GM20431 (cell line): ENCODE data around the gene ECI1.
"Not testable (repeated sequence)": the region's sequence is repeated elsewhere in the genome, so short reads cannot be mapped to it uniquely, and the experiment has no call there.

Experiments used
- in situ Hi-C: fragments of 300-500 bp; cut with MseI, MboI; formaldehyde crosslinking; loops from one replicate; pipeline ENCODE4 v1.15.0; 2020; ENCODE audit warnings: low sequenced_read_pairs; ENCODE audit not compliant: unreplicated experiment

The ECI1 gene

DNA sequence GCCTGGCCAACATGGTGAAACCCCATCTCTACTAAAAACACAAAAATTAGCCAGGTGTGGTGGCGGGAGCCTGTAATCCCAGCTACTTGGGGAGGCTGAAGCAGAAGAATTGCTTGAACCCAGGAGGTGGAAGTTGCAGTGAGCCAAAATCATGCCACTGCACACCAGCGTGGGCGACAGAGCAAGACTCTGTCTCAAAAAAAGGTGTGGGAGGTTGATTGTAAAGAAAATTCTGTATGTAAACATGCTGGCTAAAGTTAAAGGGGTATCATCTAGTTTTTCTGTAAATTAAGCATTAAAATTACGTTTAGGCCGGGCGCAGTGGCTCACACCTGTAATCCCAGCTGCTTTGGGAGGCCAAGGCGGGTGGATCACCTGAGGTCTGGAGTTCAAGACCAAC, 7.1 kb upstream of the ECI1 start:
- in situ Hi-C loops = not testable (repeated sequence)

DNA sequence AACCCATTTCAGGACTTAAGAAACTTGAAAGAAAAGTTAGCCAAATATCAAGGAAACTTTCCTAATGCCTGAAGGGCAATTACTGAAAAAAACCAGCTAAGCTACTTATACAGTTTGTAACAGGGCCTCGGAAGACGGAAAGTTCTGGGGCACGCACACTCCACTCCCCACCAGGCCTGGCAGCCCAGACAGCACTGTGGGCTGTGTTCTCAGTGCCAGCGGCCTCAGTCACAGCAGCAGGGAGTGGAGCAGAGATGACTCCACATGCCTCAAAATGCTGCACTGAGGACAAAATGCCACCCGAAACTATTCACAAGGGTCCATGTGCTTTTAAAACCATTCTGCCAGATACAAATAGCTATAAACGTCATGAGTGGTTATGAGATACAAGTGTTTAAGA, 6.3 kb upstream of the ECI1 start:
- in situ Hi-C loops = no loop called here

DNA sequence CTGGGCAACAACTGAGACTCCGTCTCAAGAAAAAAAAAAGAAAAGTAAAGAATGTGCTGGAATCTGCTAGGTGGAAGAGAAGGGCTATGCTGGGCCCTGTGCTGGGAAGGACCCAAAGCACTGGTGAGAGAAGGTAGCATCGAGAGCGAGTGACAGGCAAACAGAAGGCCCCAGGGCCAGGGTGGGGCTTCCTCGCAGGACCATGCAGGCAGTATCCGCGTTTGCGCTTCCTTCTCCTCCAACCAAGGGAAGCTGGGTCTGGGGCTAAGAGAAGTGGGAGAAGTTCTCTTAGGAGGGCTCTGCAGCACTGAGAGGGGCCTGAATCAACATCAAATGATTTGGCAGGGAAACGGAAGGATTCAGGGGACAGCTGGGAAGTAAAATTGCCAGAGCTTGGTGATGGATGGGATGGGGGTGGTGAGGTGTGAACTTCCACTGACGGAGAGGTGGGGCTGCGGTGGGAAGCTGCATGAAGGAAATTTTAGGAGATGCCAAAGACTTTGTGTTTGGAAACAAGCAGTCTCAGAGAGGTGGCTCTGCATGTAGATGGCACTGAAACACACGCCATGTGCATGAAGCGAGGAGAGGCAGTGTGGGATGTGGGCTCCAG, 5.2 kb upstream of the ECI1 start:
- in situ Hi-C loops = no loop called here

DNA sequence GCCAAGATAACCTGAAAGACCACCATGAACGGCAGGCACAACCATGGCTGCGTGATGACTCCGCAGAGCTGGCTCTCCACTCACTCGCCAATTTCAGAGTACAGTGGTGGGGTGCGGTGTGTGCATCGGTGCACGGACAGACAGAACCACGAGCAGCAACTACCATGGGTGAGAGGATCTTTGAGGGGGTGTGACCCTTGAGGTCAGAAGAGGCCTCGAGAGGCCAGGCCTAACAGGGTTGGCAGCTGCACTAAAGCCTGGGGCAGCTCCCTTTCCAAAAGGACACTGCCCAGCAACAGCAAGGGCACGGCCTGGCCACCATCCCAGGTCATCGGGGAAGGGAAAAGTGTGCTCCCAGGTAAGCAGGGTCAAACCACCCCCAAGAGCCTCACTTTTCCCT, 1.9 kb upstream of the ECI1 start:
- in situ Hi-C loops = no loop called here

DNA sequence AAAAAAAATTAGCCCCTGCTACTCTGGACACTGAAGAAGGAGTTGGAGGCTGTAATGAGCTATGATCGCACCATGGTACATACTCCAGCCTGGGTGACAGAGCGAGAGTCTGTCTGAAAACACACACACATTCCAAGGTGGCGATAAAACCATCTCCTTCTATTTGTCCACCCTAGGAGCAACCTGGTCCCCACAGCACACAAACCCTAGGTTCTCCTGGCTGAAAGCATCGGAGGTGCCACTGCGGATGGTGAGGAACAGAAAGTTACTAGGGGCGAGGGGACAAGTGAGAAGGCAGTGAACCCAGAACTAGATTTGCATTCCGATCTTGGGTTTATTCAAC, 1.4 kb upstream of the ECI1 start:
- in situ Hi-C loops = no loop called here

DNA sequence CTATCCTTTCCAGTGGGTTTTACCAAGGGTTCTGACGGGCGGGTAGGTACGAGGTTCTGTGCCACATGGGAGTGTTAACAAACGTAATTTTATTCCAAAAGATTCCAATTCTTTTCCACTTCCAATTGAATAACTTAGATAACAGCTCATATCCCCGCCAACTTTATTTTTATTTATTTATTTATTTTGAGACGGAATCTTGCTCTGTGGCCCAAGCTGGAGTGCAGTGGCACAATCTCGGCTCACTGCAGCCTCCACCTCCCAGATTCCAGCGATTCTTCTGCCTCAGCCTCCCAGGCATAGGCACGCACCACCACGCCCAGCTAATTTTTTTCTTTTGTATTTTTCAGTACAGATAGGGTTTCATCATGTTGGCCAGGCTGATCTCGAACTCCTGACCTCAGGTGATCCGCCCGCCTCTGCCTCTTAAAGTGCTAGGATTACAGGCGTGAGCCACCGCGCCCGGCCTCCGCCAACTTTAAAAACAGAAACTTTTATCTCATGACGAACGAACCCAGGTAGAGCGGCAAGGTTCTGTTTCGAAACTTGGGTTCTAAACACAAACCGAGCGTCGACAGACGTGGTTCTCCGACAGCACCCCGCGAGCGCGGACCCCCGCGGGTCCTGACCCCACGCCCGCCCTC, 613 bp downstream of the ECI1 start:
- in situ Hi-C loops = no loop called here

DNA sequence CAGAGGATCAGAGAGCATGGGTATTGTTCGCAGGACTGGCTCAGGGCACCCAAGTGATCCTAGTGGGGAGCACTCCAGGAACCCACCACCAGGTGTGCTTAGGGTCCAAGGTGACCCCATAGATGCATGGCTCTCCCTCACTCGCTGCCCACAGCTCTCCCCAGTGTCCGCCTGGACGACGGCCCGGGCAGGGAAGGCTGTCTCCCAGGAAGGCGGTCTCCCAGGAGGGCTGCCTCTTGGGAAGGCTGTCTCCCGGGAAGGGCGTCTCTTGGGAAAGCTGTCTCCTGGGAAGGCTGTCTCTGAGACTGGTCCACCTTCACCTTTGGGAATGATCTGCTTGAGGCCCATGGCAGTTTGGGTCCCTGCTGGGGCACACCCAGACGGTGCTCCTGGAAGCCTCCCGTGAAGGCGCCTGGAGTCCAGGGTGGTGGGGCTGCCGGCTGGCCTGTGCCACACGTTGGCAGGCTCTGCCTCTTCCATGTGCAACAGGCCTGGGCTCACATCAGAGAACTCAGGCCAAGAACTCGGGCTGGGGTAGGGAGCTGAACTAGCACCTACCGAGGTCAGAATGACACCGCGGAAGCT, 5.0 kb downstream of the ECI1 start:
- in situ Hi-C loops = no loop called here

DNA sequence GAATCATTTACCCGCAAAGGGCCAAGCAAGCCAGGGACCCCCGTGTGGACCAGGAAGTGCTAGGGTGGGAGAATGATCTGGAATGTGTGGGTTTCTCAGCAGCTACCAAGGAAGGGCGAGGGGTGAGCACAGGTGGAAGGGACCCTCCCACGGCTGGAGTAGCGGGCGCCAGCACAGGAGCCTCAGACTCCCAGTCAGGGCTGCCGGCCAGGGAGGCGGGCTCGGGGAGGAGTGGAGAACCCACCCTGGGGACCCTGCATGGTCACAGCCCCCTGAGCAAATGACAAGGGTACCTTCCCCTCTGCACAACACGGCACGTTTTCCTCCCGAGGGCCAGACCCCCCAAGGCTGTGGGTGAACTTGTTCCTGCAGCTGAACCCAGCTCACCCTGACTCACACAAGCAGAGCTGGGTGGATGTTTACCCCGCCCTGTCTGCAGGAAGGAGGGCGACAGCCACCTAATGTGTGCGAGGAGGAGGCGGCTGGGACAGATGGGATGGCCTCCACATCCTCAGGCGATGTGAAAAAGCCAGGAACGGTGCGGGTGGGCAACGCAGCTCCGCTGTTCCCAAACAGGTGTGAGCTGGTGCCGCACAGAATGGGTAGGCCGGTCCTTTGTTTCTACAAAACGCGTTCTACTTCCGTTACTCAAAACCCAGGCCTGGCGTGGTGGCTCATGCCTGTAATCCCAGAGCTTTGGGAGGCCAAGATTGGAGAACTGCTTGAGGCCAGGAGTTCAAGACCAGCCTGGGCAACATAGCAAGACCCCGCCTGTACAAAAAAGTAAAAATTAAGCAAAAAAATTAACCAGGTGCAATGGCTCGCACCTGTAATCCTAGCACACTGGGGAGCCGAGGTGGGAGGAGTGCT, 6.2 kb downstream of the ECI1 start:
- in situ Hi-C loops = no loop called here

DNA sequence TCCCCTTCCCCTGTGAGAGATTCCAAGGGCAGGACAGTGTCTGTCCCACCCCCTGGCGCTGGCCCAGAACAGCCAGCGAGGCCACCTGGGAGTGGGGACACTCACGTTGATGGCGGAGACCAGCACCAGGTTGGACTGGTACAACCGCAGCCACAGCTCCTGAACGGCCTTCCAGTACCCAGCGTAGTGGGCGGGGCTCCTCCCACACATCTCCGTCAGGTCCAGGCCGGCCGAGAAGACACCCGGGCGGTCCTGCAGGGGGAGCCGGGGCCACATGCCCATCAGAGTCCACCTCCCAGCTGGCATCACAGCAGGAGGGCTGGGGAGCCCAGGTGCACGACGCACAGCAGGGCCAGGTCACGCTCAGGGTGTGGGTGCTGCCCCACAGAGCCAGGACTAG, 7.1 kb downstream of the ECI1 start:
- in situ Hi-C loops = no loop called here

DNA sequence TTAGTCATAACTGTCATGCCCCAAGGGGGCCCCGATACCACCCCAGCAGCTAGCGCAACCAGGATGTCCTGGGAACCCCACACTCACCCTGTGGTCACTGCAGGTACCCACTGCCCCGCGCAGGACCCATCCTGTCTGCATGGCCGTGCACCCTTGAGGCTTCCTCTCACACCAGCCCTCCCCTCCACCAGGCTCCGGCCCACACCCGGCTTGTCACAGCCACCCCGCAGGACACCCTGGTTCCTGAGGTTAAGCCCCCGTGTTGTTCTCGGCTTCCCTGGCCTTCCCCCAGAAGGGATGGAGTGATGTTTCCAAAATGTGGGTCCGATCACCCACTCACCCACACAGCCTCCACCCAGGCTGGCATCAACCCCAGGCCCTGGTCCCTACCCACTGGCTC, 7.6 kb downstream of the ECI1 start:
- in situ Hi-C loops = no loop called here

DNA sequence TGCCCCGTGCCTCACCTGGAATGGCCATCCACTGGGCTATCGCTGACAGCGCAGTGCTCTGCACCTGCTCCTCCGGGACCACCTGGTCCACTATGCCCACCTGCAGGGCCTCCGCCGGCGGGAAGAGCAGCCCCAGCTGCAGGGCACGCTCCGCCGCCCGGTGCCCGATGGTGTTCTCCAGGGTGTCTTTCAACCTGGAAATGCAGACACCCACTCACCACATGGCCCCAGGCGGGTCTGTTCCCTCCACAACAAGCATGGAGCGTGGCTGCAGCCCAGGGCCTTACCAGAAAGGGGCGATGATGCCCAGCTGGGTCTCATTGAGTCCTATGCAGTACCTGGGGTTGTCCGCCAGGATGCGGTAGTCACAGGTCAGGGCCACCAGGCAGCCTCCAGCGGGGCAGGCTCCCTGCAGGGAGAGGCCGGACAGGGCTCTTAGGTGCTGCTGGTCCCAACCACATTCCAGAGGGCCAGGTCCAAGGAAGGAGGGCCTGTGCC, 8.3 kb downstream of the ECI1 start:
- in situ Hi-C loops = no loop called here

DNA sequence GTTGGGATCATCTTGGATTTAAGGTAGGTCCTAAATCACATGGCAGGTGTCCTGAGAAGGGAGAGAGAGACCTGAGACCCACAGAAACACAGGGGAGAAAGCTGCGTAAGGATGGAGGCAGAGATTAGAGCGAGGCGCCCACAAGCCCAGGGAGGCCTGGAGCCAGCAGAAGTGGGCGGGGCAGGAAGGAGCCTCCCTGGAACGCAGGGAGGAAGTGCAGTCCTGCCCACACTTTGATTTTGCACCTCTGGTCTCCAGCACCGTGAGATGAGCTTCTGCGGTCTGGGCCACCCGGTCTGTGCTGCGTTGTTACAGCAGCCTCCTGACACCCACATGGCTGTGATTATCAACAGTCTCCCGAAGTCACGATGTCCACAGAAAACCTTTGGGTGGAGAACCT, 8.8 kb downstream of the ECI1 start:
- in situ Hi-C loops = no loop called here

DNA sequence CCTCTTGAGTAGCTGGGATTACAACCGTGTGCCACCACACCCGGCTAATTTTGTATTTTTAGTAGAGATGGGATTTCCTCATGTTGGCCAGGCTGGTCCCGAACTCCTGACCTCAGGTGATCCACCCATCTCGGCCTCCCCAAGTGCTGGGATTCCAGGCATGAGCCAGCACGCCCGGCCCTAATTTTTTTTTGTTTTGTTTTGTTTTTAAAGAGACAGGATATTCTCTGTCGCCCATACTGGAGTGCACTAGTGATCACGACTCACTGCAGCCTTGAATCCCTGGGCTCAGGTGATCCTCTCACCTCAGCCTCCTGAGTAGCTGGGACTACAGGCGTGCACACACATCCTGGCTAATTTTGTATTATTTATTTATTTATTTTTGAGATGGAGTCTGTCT, 11.1 kb downstream of the ECI1 start:
- in situ Hi-C loops = not testable (repeated sequence)

DNA sequence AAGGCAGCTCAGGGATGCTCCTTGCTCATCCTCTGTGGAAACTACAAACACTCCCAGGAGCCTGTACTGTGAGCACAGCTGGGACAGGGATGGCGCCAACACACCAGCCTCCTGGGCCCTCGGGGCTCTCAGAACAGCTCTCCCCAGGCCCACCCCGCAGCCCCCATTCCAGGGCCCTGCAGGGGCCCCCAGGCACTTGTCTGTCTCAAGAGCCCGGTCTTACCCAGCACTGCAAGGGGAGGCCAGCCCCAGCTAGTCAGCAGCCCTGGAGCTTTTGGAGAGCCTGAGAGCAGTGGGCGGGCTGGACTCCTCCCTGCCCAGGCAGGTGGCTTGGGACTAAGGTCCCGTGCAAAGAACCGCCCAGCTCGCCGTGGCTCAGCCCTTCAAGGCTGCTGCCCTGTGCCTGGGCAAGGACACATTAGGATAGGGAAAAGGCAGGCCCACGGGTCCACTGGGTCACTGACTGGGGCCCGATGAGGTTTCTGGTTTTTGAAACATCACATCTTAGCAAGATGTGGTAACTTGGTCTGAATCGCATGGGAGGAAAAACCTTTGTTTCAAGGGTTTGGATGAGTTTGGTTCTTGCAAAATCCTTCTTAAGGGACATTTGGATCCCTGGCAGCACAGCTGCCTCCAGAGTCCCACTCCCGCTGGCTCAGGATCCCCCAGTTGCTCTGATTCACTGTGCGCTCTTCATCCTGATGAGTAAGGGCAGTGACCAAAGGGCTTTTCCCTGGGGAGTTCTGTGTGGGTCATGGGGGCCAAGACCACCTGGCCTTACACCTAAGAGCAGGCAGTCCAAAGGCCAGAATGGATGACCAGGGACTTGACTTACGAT, 12.3 kb downstream of the ECI1 start:
- in situ Hi-C loops = no loop called here

DNA sequence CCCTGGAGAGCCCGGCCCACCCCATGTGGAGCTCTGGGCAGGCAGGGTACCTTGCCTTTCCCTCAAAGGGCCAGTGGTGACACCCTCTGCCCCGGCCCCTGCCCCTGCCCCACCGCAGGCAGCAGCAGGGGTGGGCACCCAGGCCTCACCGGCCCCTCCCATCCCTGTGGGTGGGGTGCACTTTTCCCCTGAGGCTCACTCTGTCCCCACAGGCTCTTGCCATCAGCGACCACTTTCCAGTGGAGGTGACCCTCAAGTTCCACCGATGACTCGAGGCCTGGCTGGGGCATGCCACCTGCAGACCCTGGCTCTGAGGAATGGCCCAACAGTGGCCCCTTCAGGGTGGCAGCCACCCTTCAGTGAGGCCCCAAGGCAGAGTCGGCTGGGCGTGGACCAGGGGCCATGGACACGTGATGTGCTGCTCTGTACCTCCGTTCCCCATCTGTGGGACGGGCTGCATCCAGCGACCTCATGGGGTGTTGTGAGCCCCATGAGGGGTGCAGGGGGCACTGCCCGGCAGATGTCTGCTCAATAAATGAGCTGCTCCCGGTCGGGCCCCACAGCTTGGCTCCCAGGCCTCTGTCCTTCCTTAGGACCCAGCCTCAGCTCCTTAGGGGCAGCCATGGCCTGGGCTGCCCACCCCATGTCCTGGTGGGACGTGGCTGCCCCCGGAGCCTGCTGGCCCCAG, 13.1 kb downstream of the ECI1 start:
- in situ Hi-C loops = no loop called here

DNA sequence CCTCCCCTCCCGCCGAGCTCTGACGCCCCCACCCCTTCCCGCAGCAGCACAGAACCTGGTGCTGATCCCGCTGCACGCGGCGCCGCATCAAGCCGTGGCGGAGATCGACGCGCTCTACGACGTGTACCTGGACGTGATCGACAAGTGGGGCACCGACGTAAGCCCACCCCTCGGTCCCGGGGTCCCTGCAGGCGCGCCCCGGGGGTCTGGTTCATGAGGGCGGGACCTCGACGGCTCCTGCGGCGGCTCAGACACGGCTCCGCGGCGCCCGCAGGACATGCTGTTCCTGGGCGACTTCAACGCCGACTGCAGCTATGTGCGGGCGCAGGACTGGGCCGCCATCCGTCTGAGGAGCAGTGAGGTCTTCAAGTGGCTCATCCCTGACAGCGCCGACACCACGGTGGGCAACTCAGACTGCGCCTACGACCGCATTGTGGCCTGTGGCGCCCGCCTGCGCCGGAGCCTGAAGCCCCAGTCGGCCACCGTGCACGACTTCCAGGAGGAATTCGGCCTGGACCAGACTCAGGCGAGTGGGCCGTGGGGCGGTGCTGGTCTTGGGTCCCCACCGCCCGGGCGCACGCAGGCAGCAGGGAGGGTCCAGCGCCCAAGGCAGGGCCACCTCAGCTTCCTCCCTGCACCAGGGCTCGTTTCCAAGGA, 13.8 kb downstream of the ECI1 start:
- in situ Hi-C loops = no loop called here

DNA sequence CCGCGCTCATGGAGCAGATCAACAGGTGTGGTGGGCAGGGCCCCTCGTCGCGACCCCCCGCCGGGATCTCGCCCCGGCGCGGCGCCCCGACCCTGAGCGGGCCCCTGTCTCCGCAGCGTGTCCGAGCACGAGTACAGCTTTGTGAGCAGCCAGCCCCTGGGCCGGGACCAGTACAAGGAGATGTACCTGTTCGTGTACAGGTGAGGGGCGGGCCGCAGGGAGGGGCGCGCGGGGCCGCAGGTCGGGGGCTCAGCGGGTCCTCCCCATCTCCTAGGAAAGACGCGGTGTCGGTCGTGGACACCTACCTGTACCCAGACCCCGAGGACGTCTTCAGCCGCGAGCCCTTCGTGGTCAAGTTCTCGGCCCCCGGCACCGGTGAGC, 14.3 kb downstream of the ECI1 start:
- in situ Hi-C loops = no loop called here

DNA sequence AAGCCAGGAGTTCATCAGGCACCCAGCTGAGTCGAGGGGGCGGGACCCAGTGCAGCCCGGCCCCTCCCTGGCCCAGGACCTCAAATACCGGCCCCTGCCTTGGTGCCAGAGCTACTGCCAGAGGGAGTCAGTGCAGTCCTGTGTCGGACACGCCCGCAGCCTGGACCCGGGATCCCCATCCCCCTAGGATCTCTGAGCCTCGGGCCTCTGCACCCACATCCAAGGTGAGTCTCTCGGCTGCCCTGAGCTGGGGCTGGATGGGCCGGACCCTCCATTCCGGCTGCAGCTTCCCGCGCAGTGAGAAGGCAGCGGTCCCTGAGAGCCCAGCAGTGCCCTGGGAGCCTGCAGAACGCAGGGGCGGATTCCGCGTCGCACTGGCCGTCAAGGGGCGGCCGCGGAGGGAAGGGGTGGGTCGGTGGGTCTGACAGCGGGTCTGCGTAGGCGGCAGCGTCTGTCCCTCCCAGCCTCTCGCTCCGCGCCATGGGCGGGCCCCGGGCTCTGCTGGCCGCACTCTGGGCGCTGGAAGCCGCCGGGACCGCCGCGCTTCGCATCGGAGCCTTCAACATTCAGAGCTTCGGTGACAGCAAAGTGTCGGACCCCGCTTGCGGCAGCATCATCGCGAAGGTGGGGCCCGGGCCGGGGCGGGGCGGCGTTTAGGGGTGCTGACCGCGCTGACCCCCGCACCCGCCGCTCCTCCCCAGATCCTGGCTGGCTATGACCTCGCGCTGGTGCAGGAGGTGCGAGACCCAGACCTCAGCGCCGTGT, 14.9 kb downstream of the ECI1 start, which contains the start of gene DNASE1L2:
DNASE1L2 (plus strand) TSS at position 108 of the 765 bp plus-strand sequence; CDS start at position 481, 373 bp downstream.
- in situ Hi-C loops = no loop called here
